Stromal cell of bone marrow (primary cell): Measurements from ENCODE around the gene CHCHD1.
"Not testable (repeated sequence)": the region's sequence is repeated elsewhere in the genome, so short reads cannot be mapped to it uniquely, and the experiment has no call there.

Experiments
- DNase-seq: peaks from one replicate; pipeline ENCODE4 v3.0.0-alpha.2; 2012; ENCODE audit warnings: low read depth

CHCHD1 gene

GRCh38 chr10:73813333-73813732 lies 31.5 kb downstream of the CHCHD1 start:
- no peak for DNase-seq

GRCh38 chr10:73814276-73814895 lies 32.5 kb downstream of the CHCHD1 start:
- DNase-seq = no peak

GRCh38 chr10:73814896-73815718 lies 33.3 kb downstream of the CHCHD1 start:
- no peak for DNase-seq

- DNase-seq = no peak
Measured at GRCh38 chr10:73815719-73816030, 33.8 kb downstream of the CHCHD1 start.

- no peak for DNase-seq
Measured at GRCh38 chr10:73816917-73817729, 35.3 kb downstream of the CHCHD1 start.

GRCh38 chr10:73817826-73818225 lies 36.0 kb downstream of the CHCHD1 start:
- DNase-seq = no peak

GRCh38 chr10:73818402-73818801 lies 36.6 kb downstream of the CHCHD1 start:
- DNase-seq = no peak

GRCh38 chr10:73819081-73819480 lies 37.2 kb downstream of the CHCHD1 start:
- DNase-seq = no peak

- DNase-seq = no peak
Measured at GRCh38 chr10:73819513-73820093, 37.8 kb downstream of the CHCHD1 start.

- DNase-seq = no peak
Measured at GRCh38 chr10:73823391-73823790, 41.5 kb downstream of the CHCHD1 start.

- DNase-seq = no peak
Measured at GRCh38 chr10:73824146-73824725, 42.4 kb downstream of the CHCHD1 start.

- no peak for DNase-seq
Measured at GRCh38 chr10:73827346-73828089, 45.7 kb downstream of the CHCHD1 start.

- DNase-seq = no peak
Measured at GRCh38 chr10:73828161-73828560, 46.3 kb downstream of the CHCHD1 start.

- DNase-seq = not testable (repeated sequence)
Measured at GRCh38 chr10:73829090-73829489, 47.2 kb downstream of the CHCHD1 start.
